HT1080 (cell line): ENCODE data around the gene SENP2. TPM values are rescaled to one million over a fixed set of nuclear protein-coding genes. Genes with fewer than 3 reads are reported as not detected.
"Not testable (repeated sequence)": the region's sequence is repeated elsewhere in the genome, so short reads cannot be mapped to it uniquely, and the experiment has no call there.

Experiments
- DNase-seq: peaks from one replicate; pipeline ENCODE4 v3.0.0-alpha.2; 2015; ENCODE audit warnings: low read depth
- total RNA-seq: library from RNA; depleted of rRNA; stranded (reverse); fragments of >200 nt; shearing (Covaris generic); gene quantifications from 2 replicates; pipeline ENCODE4 v1.2.3, GENCODE V29; 2014

Gene SENP2
- total RNA-seq, 1 experiment from 2014 or later: 35.4 TPM

DNA sequence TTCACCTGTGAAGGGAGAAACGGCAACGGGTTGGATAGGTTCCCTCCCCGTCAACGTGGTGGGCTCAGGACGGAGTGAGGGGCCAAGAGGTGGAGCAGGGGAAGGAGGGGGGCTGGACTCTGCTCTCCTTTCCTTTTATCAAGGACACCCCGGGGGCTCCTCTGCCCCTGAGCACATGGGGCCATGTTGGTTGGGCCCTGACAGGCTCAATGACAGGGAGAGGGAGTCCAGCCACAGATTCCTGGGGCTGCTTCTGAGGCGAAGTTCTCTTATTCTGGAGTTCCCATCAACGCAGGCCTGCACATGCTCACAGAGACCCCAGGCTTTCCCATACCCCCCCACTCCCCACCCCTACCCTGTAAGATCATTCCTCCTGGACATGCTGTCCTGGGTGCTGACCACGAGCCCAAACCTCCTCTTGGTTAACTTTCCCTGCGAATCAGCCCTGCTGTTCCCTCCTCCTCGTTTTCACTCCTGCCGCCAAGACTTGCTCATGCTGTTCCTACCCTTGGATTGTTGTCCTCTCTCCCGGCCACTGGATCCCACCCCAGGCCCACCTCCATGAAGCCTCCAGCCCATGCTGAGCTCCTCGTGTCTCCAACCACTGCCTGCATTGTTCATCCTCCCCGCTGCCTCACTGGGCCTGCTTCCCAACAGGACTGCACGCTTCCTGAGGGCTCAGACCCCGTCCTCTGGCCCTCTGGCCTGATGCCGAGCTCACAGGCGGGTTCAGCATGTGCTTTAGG is 61.2 kb downstream of the SENP2 start:
- no peak for DNase-seq

- DNase-seq: no peak
Measured at GRCh38 chr3:185647880-185648210, 61.8 kb downstream of the SENP2 start.

DNA sequence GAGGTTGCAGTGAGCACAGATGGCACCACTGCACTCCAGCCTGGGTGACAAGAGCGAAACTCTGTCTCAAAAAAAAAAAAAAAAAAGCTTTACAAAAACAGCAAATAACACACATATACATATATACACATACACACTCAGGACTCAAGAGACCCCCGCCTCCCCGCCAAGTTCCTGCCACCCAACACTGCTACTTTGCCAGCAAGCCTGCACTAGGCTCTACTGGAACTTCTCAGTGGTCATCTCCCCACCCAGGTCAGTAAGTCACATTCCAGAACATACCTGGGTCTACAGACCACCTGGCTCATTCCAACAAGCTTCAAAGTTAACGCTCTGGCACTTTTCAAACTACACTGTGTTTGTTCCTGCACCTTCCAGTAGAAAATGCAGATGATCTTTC is 62.3 kb downstream of the SENP2 start:
- no peak for DNase-seq

GRCh38 chr3:185649414-185649813 is 63.3 kb downstream of the SENP2 start:
- DNase-seq: no peak

DNA sequence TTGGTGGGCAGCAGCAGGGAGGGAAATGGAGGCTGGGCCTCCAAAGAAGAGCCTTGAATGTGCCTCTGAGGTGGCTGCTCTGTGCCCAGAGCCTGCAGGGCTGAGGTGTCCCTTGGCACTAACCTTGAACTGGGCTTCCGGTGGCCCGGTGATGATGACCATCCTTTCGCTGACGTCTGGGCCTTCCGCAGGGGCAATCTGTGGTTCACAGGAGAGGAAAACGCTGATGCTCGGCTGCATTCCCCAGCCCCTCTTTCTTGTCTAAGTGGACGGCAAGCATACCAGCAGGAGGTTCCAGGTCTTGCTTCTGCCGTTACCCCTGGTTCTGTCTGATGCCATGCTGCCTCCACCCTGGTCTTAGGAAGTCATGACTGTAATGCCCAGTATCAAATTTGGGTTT is 65.9 kb downstream of the SENP2 start:
- no peak for DNase-seq

- no peak for DNase-seq
Measured at GRCh38 chr3:185653949-185654757, 68.1 kb downstream of the SENP2 start.

DNA sequence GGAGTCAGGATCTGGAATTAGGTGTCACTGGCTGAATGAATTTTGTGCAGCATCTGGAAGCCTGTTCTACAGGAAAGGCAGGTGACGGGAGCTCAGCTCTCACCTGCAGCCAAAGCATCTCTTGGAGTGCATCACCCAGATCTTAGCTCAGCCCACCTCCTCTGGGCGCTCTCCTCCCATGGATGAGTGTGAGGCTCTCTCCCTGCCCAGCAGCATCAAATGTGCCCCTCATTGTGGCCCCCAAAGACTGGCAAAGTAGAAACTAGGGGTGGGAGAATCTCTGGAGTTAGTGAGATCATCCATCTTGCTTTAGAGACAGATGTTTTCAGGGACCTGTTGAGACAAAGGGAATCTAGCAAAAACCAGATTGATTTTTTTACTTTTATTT is 68.7 kb downstream of the SENP2 start:
- DNase-seq: no peak

DNA sequence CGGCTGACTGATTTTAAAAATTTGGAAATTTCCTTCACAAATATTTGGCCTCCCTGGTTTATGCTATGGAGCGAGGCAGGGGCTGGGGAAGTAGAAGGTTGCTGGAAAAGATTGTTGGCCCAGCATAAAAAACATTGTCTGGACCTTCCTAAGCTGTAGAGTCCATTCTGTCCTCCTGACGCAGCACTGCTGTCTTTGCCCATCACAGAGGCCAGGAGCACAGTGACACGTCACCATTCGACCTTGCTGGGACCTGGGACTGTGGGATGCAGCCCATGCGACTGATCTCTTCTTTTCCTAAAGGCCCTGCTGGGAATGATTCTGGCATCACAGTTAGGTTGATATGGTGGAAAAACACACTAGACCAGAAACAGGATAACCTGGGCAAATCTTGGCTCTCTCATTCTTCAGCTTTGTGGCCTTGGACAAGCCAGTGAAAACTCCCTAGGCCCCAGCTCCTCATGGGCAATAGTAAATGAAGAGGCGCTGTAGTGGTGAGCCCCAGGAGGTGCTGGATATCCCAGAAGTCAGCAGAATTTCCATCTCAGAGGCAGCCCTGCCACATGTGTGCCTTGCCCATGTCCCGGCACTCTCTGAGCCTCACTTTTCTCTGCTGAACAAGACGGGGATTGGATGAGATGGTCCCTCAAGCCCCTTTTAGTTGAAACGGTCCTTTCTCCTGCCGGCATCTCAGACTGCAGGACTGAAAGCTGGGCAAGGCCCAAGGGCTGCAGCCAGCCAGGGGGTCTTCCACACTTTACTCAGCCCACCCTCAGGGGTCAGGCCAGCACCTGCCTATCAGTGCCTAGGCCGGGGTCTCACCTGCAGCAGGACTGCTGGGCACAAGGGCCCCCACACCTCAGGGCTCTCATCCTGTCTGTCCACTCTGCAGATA is 69.6 kb downstream of the SENP2 start:
- no peak for DNase-seq

DNA sequence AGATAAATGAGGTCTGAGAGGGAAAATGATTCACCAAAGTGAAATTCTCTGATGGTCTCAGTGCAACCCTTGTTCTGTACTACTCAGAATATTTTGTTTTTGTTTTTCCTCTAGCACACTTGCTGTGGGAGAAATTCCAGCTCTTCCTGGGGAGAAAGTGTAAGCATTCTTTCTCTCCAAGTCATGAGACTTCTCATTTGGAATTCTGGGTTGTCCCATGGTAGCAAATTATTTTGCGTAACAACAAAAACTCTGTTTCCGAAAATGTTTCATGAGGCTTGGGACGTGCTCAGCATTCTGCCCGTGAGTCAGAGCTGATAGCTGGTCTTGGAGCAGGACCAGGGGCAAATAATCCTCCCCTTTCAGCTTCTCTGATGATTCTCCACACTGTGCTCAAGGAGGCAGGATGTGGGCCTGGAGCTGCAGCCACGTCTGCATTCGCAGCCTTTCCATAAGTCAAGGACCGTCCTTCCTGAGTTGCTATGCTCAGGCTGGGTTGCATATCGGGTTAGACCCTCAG is 70.3 kb downstream of the SENP2 start:
- peak; percentile 100 for DNase-seq

GRCh38 chr3:185657211-185657610 is 71.1 kb downstream of the SENP2 start:
- no peak for DNase-seq

DNA sequence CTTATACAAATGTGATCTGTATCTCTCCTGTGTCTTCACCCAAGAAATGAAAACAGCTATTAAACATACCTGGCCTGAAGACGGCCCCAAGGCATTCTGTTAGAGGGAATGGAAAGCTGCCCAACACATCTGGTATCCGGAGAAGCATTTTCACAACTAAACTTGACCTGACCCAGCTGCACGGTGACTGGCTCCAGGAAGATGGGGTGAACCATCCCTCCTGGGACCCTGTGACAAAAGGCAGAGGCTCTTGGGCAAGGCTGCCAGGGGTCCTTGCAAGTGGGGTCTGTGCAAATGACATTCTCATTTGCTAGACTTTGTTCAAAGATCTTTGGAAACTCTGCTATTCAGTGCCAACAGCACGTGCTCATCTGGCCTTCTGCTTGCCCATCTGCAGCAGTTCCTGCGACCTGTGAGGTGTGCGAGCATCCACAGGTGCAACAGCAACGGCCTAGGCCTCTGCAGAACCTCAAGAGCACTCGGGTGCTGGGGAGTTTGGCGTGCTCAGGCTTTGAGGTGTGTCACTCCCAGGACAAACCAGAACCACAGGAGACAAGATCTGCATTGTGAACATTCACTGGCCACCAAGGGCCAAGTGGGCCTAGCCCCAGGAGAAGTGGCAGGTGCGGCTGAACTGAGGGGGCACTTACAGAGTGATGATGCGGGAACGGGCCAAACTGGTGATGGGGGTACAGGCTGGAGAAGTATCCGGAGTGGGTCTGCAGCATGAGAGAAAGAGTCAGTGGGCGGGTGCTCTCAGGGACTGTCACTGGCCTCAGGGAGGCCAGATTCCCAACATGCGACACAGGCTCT is 71.8 kb downstream of the SENP2 start:
- no peak for DNase-seq

DNA sequence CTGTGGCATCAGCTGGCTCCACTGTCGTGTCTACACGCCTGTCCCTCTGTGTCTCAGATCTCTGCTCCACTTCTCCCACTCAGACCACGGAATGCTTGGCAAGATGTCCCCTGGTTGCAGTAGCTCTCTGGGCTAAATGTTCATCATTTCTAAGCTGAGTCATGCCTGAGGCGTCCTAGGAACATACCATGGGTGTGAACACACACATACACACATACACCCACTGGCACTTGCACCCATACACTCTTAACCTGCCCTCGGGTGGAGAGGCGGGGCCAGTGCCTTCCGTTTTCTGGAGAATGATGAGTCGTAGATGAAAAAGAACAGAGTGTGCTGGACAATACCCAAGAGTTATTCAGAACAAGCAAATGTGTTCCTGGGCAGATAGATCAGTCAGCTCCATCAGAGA is 72.4 kb downstream of the SENP2 start:
- DNase-seq: peak; percentile 98

GRCh38 chr3:185658943-185659342 is 72.8 kb downstream of the SENP2 start:
- DNase-seq: no peak

DNA sequence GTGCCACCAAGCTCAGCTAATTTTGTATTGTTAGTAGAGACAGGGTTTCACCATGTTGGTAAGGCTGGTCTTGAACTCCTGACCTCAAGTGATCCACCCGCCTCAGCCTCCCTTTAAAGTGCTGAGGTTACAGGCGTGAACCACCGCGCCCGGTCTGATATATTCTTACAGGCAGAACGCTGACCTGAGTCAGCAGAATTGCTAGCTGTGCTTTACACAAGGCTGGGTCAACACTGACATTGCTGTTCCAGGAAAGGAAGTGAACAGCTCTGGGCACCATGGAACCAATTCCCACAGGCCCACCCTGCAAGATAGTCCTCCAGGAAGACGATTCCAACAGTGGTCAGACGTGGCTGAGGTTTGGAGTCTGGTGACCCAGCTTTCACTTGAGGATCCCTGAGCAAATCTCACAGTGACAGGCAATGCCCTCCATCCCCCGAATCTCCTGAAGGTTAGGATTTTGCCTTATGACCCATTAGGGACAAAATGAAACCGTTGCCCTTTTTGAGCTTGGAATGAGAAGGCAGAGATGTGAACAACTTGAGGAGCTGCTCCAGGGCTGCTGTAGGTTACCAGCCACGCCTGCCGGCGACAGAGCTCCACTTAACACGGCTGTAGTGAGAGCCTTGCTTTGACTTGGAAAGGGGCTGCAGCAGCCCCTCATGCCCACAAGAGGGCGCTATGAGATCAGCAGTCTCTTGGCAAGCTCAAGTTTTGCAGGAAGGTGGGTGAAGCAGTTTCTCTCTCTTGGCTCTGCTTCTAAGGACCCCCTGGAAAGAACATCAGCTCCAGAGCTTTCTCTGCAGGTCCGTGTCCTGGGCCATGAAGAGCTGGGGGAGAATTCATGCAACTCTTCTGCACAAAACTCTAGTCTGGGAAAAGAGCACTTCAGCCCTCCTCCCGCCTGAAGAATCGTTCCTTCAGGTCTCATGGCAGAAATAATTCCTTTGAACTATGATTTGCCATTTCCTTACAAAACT is 74.1 kb downstream of the SENP2 start:
- DNase-seq: peak; percentile 88

- not testable (repeated sequence) for DNase-seq
Measured at GRCh38 chr3:185661296-185661695, 75.2 kb downstream of the SENP2 start.

DNA sequence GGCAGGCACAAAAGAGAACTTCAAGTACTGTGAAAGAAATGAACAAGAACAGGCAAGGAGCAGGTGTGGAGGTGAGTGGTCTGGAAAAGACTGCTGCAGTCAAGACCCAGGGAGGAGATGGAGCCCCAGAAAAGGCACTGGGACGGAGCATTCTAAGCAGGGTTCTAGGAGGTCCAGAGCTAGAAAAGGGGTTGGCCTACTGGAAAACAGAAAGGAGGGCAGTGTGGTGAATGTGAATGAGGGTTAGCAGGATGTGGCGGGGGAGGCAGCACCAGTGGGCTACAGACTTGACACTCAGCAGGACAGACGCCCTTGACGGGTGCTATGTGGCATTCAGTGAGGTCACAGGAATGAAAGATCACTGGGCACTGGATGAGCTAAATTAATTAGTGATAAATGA is 75.7 kb downstream of the SENP2 start:
- peak; percentile 38 for DNase-seq

DNA sequence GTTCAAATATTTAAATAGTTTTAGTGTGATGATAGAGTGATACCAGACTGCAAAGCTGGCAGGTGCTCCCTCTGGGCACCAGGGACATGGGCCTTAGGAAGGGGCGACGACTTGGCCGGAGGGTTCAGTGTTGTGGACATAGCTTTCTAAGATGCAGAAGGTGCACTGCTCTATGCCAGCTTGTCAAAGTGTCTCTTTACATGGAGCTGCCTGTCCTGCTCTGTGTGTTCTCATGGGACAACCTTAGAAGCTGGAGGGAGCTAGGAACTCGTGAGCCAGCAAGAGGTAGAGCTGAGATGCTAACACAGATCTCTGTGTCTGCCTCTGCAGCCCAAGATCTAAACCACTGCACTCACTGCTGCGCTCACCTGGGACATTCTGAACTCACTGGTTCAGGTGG is 77.8 kb downstream of the SENP2 start:
- no peak for DNase-seq

- DNase-seq: no peak
Measured at GRCh38 chr3:185667574-185667973, 81.5 kb downstream of the SENP2 start.

- peak; percentile 88 for DNase-seq
Measured at GRCh38 chr3:185677146-185677829, 91.2 kb downstream of the SENP2 start.
